Smooth muscle cell (in vitro differentiated cells): Measurements from ENCODE around the gene TTC23. TPM values are rescaled to one million over a fixed set of nuclear protein-coding genes. Genes with fewer than 3 reads are reported as not detected.

Experiments used
- DNase-seq: peaks from one replicate; lab custom pipeline; 2025; ENCODE audit not compliant: unreplicated experiment; lab: John Stamatoyannopoulos, UW
- H2AFZ ChIP-seq: fragments of 200-600 bp; sonication (generic); 2 replicates; pipeline ENCODE4 v1.6.0; 2016; ENCODE audit warnings: antibody characterized with exemption, low read depth, mild to moderate bottlenecking
- H3F3A ChIP-seq: fragments of 200-600 bp; sonication (generic); 2 replicates; pipeline ENCODE4 v1.6.0; 2017; ENCODE audit warnings: antibody characterized with exemption, low read depth
- H3K27ac ChIP-seq: fragments of 200-600 bp; sonication (generic); 2 replicates; pipeline ENCODE4 v1.5.1; 2016; ENCODE audit warnings: low read depth, mild to moderate bottlenecking
- H3K27me3 ChIP-seq: fragments of 200-600 bp; sonication (generic); 2 replicates; pipeline ENCODE4 v1.6.1; 2016; ENCODE audit warnings: low read depth, mild to moderate bottlenecking
- H3K36me3 ChIP-seq: fragments of 200-600 bp; sonication (generic); 2 replicates; pipeline ENCODE4 v1.5.1; 2016; ENCODE audit warnings: low read depth
- H3K4me1 ChIP-seq: fragments of 200-600 bp; sonication (generic); 2 replicates; pipeline ENCODE4 v1.5.1; 2016; ENCODE audit warnings: low read depth
- H3K4me2 ChIP-seq: fragments of 200-600 bp; sonication (generic); 2 replicates; pipeline ENCODE4 v1.6.0; 2016; ENCODE audit warnings: mild to moderate bottlenecking
- H3K4me3 ChIP-seq: fragments of 200-600 bp; sonication (generic); 2 replicates; pipeline ENCODE4 v1.5.1; 2016; ENCODE audit warnings: mild to moderate bottlenecking
- H3K79me2 ChIP-seq: fragments of 200-600 bp; sonication (generic); 2 replicates; pipeline ENCODE4 v1.6.0; 2016; ENCODE audit warnings: low read depth, mild to moderate bottlenecking
- H3K9ac ChIP-seq: fragments of 200-600 bp; sonication (generic); 2 replicates; pipeline ENCODE4 v1.6.0; 2016; ENCODE audit warnings: low read depth
- H3K9me3 ChIP-seq: fragments of 200-600 bp; sonication (generic); replicated peaks from 2 replicates; pipeline ENCODE4 v1.5.1; 2016; ENCODE audit warnings: low read depth
- H4K20me1 ChIP-seq: fragments of 200-600 bp; sonication (generic); 2 replicates; pipeline ENCODE4 v1.6.0; 2016; ENCODE audit warnings: low read depth
- WGBS: methylation state at CpG from one replicate; pipeline ENCODE4 v1.1.7; 2016; ENCODE audit warnings: low lambda C conversion rate; 5-methylcytosine and 5-hydroxymethylcytosine counted together
- polyA plus RNA-seq: library from polyadenylated mRNA; unstranded; fragments of >200 nt; fragmentation: Nextera tagmentation; extraction: Ambion mirVana; gene quantifications from 2 replicates; pipeline ENCODE4 v1.2.1, GENCODE V29; 2016
- total RNA-seq: library from RNA; depleted of rRNA; stranded (reverse); fragments of >200 nt; gene quantifications from 2 replicates; pipeline ENCODE4 v1.2.3, GENCODE V29; 2014
- TF ChIP-seq, protein P1 (sequence below): fragments of 200-600 bp; sonication (generic); IDR thresholded peaks from 2 replicates; pipeline ENCODE4 v1.5.1; 2017; ENCODE audit warnings: borderline replicate concordance, mild to moderate bottlenecking, antibody characterized with exemption; ENCODE audit not compliant: insufficient read depth, poor library complexity, severe bottlenecking

The TTC23 gene
- total and polyA plus RNA-seq, 2 experiments from 2014 or later, result 25.0 to 45.4 TPM

DNA sequence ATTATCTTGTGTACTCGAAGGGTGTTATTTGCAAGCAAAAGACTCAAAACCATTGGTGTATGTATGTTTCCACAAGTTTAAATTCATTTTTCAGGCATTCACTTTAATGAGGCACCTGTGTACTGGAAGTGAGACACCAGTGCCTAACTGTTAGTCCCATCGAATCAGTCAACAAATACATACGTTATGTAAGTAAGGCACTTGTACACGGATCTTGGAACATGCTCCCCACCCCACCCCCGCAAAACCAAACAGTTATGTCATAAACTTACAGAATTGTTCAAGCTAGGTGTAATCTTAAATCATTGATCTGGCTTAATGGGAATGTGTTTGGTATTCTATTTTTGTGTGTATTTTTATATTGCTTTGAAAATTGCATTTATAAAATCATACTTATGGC, 19.1 kb upstream of the TTC23 start:
- Histone ChIP-seq H2AFZ (no peak overlapping the region), H3F3A (no peaks in the 10 kb centered on the region), H3K36me3 (no peaks in the 10 kb centered on the region), H4K20me1 (no peaks in the 10 kb centered on the region), H3K4me3 (no peak overlapping the region), H3K9ac (no peak overlapping the region), H3K9me3 (no peaks in the 10 kb centered on the region), H3K4me2 (no peak overlapping the region), H3K4me1 (no peaks in the 10 kb centered on the region), H3K27me3 (no peaks in the 10 kb centered on the region), H3K79me2 (no peaks in the 10 kb centered on the region), H3K27ac (no peak overlapping the region)
- TF ChIP-seq, protein P1, sequence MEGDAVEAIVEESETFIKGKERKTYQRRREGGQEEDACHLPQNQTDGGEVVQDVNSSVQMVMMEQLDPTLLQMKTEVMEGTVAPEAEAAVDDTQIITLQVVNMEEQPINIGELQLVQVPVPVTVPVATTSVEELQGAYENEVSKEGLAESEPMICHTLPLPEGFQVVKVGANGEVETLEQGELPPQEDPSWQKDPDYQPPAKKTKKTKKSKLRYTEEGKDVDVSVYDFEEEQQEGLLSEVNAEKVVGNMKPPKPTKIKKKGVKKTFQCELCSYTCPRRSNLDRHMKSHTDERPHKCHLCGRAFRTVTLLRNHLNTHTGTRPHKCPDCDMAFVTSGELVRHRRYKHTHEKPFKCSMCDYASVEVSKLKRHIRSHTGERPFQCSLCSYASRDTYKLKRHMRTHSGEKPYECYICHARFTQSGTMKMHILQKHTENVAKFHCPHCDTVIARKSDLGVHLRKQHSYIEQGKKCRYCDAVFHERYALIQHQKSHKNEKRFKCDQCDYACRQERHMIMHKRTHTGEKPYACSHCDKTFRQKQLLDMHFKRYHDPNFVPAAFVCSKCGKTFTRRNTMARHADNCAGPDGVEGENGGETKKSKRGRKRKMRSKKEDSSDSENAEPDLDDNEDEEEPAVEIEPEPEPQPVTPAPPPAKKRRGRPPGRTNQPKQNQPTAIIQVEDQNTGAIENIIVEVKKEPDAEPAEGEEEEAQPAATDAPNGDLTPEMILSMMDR, result no peak
- DNase-seq, result no peak
- WGBS, result 88% methylated on average over 5 of the region's 5 CpGs

DNA sequence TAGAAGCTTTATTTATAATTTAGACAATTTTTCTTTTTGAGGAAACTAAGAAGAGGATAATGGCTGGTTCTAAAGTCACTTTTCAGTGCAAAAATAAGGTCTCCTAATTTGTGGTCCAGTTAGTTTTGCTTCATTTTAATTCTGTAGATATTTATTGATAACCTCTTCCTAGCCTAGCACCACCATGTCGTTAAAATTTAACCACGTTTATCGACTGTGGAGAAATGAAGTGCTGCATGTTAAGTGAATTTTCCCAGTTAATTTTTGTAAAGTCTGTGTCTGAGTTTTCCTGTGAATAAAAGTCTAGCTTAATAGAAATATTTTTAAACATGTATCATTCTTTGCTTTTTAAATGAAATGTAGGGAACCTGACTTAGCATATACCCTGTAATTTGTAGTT, 18.6 kb upstream of the TTC23 start:
- Histone ChIP-seq H4K20me1 (no peaks in the 10 kb centered on the region), H3K4me1 (no peaks in the 10 kb centered on the region), H3K9me3 (no peaks in the 10 kb centered on the region), H3K9ac (no peak overlapping the region), H3K36me3 (no peaks in the 10 kb centered on the region), H3K4me3 (no peak overlapping the region), H3K79me2 (no peaks in the 10 kb centered on the region), H3K27me3 (no peaks in the 10 kb centered on the region), H3K27ac (no peak overlapping the region), H2AFZ (no peak overlapping the region), H3K4me2 (no peak overlapping the region), H3F3A (no peaks in the 10 kb centered on the region)
- TF ChIP-seq, protein P1, result no peak
- WGBS, result 92% methylated on average over 3 of the region's 3 CpGs
- DNase-seq, result no peak

DNA sequence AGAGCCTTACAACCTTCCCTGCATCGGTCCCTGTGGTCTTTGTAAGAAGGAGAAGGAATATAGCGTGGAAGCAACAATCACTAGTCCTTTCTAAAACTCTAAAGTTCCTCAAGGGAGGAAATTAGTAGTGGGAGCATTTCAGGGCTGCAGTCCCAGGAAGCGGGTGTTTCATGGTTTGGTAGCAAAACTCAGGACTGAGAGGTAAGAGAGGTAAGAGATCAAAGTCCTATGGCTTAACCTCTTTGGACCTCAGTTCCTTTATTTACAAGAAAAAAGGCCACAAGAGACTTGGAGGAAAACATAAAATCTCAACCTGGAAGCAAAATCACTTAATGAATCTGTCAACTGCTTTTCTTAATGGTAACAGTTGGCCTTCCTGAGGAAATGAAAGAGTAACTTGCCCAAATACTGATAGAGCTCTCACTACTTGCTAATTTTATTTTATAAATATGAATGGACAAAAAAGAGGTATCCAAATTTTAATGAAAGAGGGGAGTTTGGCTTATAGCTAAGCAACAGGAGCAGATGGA, 16.2 kb upstream of the TTC23 start:
- Histone ChIP-seq H3K27ac (no peak overlapping the region), H4K20me1 (no peaks in the 10 kb centered on the region), H3K9ac (no peak overlapping the region), H3K27me3 (no peaks in the 10 kb centered on the region), H3K79me2 (no peaks in the 10 kb centered on the region), H3K4me3 (no peak overlapping the region), H2AFZ (no peak overlapping the region), H3K9me3 (no peaks in the 10 kb centered on the region), H3F3A (no peaks in the 10 kb centered on the region), H3K4me1 (no peaks in the 10 kb centered on the region), H3K36me3 (no peaks in the 10 kb centered on the region), H3K4me2 (no peak overlapping the region)
- DNase-seq, result no peak
- 98% methylated on average over 3 of the region's 3 CpGs for WGBS
- TF ChIP-seq, protein P1, result no peak

DNA sequence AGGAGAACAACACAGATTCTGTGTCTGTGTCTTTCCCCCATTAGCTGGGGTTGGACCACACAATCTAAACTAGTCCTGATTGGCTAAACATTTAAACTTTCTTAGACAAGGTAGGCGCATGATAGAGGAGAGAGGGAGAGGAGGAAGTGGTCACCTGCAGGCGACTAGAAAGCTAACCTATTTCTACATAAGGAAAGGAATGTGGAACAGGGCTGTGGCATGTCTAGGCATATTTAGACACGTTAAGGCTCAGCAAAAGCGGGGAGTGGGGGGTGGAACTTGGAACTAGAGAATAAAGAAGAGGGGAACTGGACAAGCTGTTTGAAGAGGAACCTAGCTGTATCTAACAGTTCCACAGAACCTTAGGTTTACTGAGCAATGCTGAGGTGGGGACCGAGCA, 14.7 kb upstream of the TTC23 start:
- no peaks in the 10 kb centered on the region for H3K36me3 ChIP-seq
- TF ChIP-seq, protein P1, result no peak
- H3K9me3 ChIP-seq, result no peaks in the 10 kb centered on the region
- H2AFZ ChIP-seq, result no peak overlapping the region
- DNase-seq, result no peak
- no peak overlapping the region for H3K4me3 ChIP-seq
- peak overlapping the region; percentile 19 for H3K27ac ChIP-seq
- no peaks in the 10 kb centered on the region for H3K27me3 ChIP-seq
- WGBS, result 66% methylated on average over 5 of the region's 5 CpGs
- H3F3A ChIP-seq, result no peaks in the 10 kb centered on the region
- no peaks in the 10 kb centered on the region for H4K20me1 ChIP-seq
- H3K4me2 ChIP-seq, result no peak overlapping the region
- no peaks in the 10 kb centered on the region for H3K4me1 ChIP-seq
- no peaks in the 10 kb centered on the region for H3K79me2 ChIP-seq
- H3K9ac ChIP-seq, result no peak overlapping the region
